Endothelial cell of umbilical vein (primary cell): ENCODE results near the gene CST3. TPM values are rescaled to one million over a fixed set of nuclear protein-coding genes. Genes with fewer than 3 reads are reported as not detected.

ENCODE experiments used
- BruUV-seq: library from RNA; stranded (reverse); fragments of 400-500 nt; replicated peaks from 2 replicates; lab custom pipeline; 2021; lab: Mats Ljungman, UMichigan
- CTCF ChIA-PET: fragments of 300-600, 350-600 bp; sonication (Branson Sonifier 250); formaldehyde crosslinking; loops from one replicate; lab custom pipeline; 2021; ENCODE audit warnings: antibody characterized with exemption, inconsistent platforms; lab: Charles Lee
- POLR2A ChIA-PET: fragments of 300-600, 350-600 bp; sonication (Branson Sonifier 250); formaldehyde crosslinking; loops from one replicate; lab custom pipeline; 2021; ENCODE audit warnings: antibody characterized with exemption, inconsistent platforms; lab: Charles Lee
- DNase-seq: peaks from one replicate; pipeline ENCODE4 v3.0.0-alpha.2; 2011; ENCODE audit warnings: low read depth, low spot score
- FAIRE-seq: peaks from 2 replicates; lab custom pipeline; 2011; peaks lifted over from hg19 to GRCh38; lab: Jason Lieb, UNC
- H2AFZ ChIP-seq: 2 replicates; pipeline ENCODE4 v1.6.0; 2012; ENCODE audit warnings: low read depth, low read length, control low read depth, inconsistent platforms
- H3K27ac ChIP-seq: 2 replicates; pipeline ENCODE4 v1.5.1; 2011; ENCODE audit warnings: low read depth, mild to moderate bottlenecking, control low read depth, low read length, moderate library complexity; ENCODE audit not compliant: insufficient read depth
- H3K27me3 ChIP-seq, 2 experiments: 2 replicates each; pipeline versions ENCODE4 v1.6.0 to v1.6.1; 2011; ENCODE audit warnings: low read length in 2 of 2, mixed read lengths in 1 of 2; ENCODE audit not compliant: control insufficient read depth in 2 of 2, insufficient read depth in 2 of 2
- H3K36me3 ChIP-seq, 2 experiments: 2 replicates in 1 of 2; 3 replicates in 1 of 2; pipeline ENCODE4 v1.5.1; 2011; ENCODE audit warnings: low read length in 2 of 2, mild to moderate bottlenecking in 1 of 2, moderate library complexity in 1 of 2; ENCODE audit not compliant: control insufficient read depth in 2 of 2, insufficient read depth in 2 of 2; ENCODE audit errors: extremely low read depth in 1 of 2
- H3K4me1 ChIP-seq: 3 replicates; pipeline ENCODE4 v1.5.1; 2011; ENCODE audit warnings: mild to moderate bottlenecking, low read length; ENCODE audit not compliant: control insufficient read depth, insufficient read depth; ENCODE audit errors: extremely low read depth
- H3K4me2 ChIP-seq: 2 replicates; pipeline ENCODE4 v1.6.1; 2011; ENCODE audit warnings: low read length, control low read depth, mixed read lengths; ENCODE audit not compliant: insufficient read depth
- H3K4me3 ChIP-seq, 3 experiments: fragments of 200-600 bp in 1 of 3; sonication (generic), shearing (Covaris generic) in 1 of 3; replicated peaks in 1 of 3; 2 replicates each; pipeline ENCODE4 v1.5.1; 2011 to 2016; ENCODE audit warnings: control low read depth in 3 of 3, low read length in 3 of 3, mild to moderate bottlenecking in 2 of 3, inconsistent platforms in 1 of 3, low read depth in 1 of 3, moderate library complexity in 1 of 3; ENCODE audit not compliant: insufficient read depth in 1 of 3
- H3K79me2 ChIP-seq: 2 replicates; pipeline ENCODE4 v1.6.0; 2012; ENCODE audit warnings: low read length, inconsistent platforms; ENCODE audit not compliant: control insufficient read depth, insufficient read depth
- H3K9ac ChIP-seq: replicated peaks from 2 replicates; pipeline ENCODE3; 2011; ENCODE audit warnings: low read length, control low read depth; ENCODE audit not compliant: insufficient read depth; ENCODE audit errors: extremely low read depth
- H3K9me1 ChIP-seq: replicated peaks from 3 replicates; pipeline ENCODE4 v1.6.0; 2011; ENCODE audit warnings: mild to moderate bottlenecking, low read length; ENCODE audit not compliant: control insufficient read depth, insufficient read depth; ENCODE audit errors: extremely low read depth
- H3K9me3 ChIP-seq: replicated peaks from 2 replicates; pipeline ENCODE4 v1.5.1; 2012; ENCODE audit warnings: low read length, inconsistent platforms; ENCODE audit not compliant: control insufficient read depth, insufficient read depth
- H4K20me1 ChIP-seq: replicated peaks from 2 replicates; pipeline ENCODE3; 2011; ENCODE audit warnings: mild to moderate bottlenecking, low read length; ENCODE audit not compliant: control insufficient read depth, insufficient read depth; ENCODE audit errors: extremely low read depth
- CTCF ChIP-seq, 2 donors: IDR thresholded peaks; 1 replicate in 1 of 2; 2 replicates in 1 of 2; pipeline ENCODE4 v1.5.1; 2011; ENCODE audit warnings: low read length in 2 of 2, mild to moderate bottlenecking in 2 of 2, moderate library complexity in 2 of 2, control low read depth in 1 of 2, inconsistent platforms in 1 of 2, low read depth in 1 of 2; ENCODE audit not compliant: insufficient read depth in 1 of 2; ENCODE audit errors: extremely low read depth in 1 of 2
- FOS ChIP-seq: IDR thresholded peaks from 2 replicates; pipeline ENCODE4 v1.6.1; 2011; ENCODE audit warnings: mild to moderate bottlenecking, low read length, moderate library complexity, borderline replicate concordance; ENCODE audit not compliant: insufficient read depth
- MAX ChIP-seq: IDR thresholded peaks from 2 replicates; pipeline ENCODE4 v1.6.1; 2011; ENCODE audit not compliant: insufficient read depth, insufficient read length
- dilution Hi-C: fragments of 300-500 bp; cut with MboI; formaldehyde crosslinking; loops from one replicate; pipeline ENCODE4 v1.15.0; 2019; ENCODE audit warnings: low sequenced_read_pairs; ENCODE audit not compliant: extremely low pct_ligation_motif_present
- intact Hi-C: fragments of 100-400 bp; cut with micrococcal nuclease; formaldehyde crosslinking; loops from one replicate; pipeline ENCODE4 v1.10.0; 2022
- polyA plus RNA-seq, 4 experiments: library from polyadenylated mRNA; depleted of rRNA in 3 of 4; stranded (reverse) in 3 of 4; unstranded in 1 of 4; fragments of >200 nt; gene quantifications; 2 replicates each; pipeline versions ENCODE4 v1.2.1 to v1.2.3, GENCODE V29; 2011 to 2012; ENCODE audit warnings: missing spikeins in 1 of 4
- total RNA-seq: library from RNA; stranded (reverse); gene quantifications from 2 replicates; pipeline ENCODE4 v1.2.3, GENCODE V29; 2021

CST3 gene
- total and polyA plus RNA-seq, 2 donors (not counting 3 experiments of a cell fraction or from before 2014, with no cell fraction given), result 251 to 479 TPM

- POLR2A ChIA-PET, result no interaction called here
- Histone ChIP-seq H3K9me3 (no peaks in the 10 kb centered on the region), H4K20me1 (no peaks in the 10 kb centered on the region), H3K9me1 (no peaks in the 10 kb centered on the region), H2AFZ (no peak overlapping the region), H3K27me3 (no peaks in the 10 kb centered on the region), H3K4me3 (no peak overlapping the region), H3K27ac (no peak overlapping the region), H3K36me3 (no peaks in the 10 kb centered on the region), H3K4me1 (peaks cover 22% of the 10 kb centered on the region), H3K79me2 (peaks cover 17% of the 10 kb centered on the region), H3K4me2 (no peak overlapping the region), H3K9ac (no peak overlapping the region)
- dilution Hi-C loops (no loop called here), intact Hi-C loops (no loop called here)
- no peak for DNase-seq
- no peak for FAIRE-seq
- no TSS peak for BruUV-seq
- no peak for TF ChIP-seq FOS
- TF ChIP-seq CTCF (IDR thresholded peaks at IDR 0.05; ENCODE audit: extremely low read depth in 1 of 2, insufficient read depth in 1 of 2, low read depth in 1 of 2, low read length in 2 of 2), result no peak
- TF ChIP-seq MAX, result no peak
- CTCF ChIA-PET, result no interaction called here
Measured at GRCh38 chr20:23640671-23641667, 3.2 kb upstream of the CST3 start.
